ENCODE data around the gene ZKSCAN1. TPM values are rescaled to one million over a fixed set of nuclear protein-coding genes. Genes with fewer than 3 reads are reported as not detected.

The ZKSCAN1 gene
- total RNA-seq, 1 experiment from 2014 or later = 29.8 TPM

DNA sequence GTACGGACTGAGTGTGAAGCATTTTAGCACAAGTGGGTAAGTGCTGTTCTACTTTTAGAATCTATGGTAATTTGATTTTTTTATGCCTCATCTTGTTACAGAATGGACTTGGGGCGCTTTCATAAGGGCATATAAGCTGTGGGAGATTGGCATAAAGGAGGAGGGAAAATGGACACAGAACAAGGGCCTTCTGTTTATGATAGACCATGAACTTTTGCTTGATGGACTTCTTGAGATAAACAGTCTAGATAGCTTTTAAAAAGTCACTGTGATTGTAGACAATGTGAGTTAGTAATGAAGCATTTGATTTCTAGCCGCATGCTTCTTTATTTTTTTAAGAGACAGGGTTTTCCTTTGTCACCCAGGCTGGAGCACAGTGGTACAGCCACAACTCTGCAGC, 36.2 kb downstream of the ZKSCAN1 start:
- Histone ChIP-seq H4K8ac (replicated peaks; ENCODE audit: insufficient read length, low read depth, low read length) (no peak overlapping the region), H3K27ac (ENCODE audit: insufficient read length, low read depth, low read length) (no peak overlapping the region), H2BK15ac (ENCODE audit: low read depth, low read length) (no peak overlapping the region), H3K23me2 (ENCODE audit: insufficient read length, low read depth, low read length, poor library complexity, severe bottlenecking) (peaks cover 2% of the 10 kb centered on the region), H2AK5ac (ENCODE audit: insufficient read length, low read length) (no peak overlapping the region), H3K79me2 (ENCODE audit: insufficient read depth, low read length) (no peaks in the 10 kb centered on the region; the same call in 1 of the 2 replicates), H3K56ac (ENCODE audit: insufficient read length, low read depth, low read length) (no peak overlapping the region), H3K23ac (ENCODE audit: insufficient read length, low read depth, low read length) (no peak overlapping the region), H3T11ph (ENCODE audit: low read length) (no peak overlapping the region), H3K27me3 (ENCODE audit: insufficient read depth, low read length) (no peaks in the 10 kb centered on the region), H2AFZ (ENCODE audit: low read length) (no peak overlapping the region), H4K5ac (ENCODE audit: insufficient read length, low read depth, low read length) (no peak overlapping the region), H3K14ac (ENCODE audit: insufficient read depth, low read length) (no peak overlapping the region), H2BK120ac (ENCODE audit: low read depth, low read length, poor library complexity, severe bottlenecking) (no peak overlapping the region), H3K79me1 (ENCODE audit: insufficient read depth, low read depth, low read length, poor library complexity, severe bottlenecking) (peaks cover 6% of the 10 kb centered on the region), H4K20me1 (ENCODE audit: control insufficient read depth, insufficient read depth, insufficient read length) (no peaks in the 10 kb centered on the region), H4K91ac (ENCODE audit: insufficient read length, low read depth, low read length) (no peak overlapping the region), H3K9me3 (ENCODE audit: control insufficient read depth, low read depth, low read length) (no peaks in the 10 kb centered on the region), H2BK5ac (ENCODE audit: insufficient read length, low read length) (no peak overlapping the region), H2BK12ac (ENCODE audit: insufficient read length, low read depth, low read length) (no peak overlapping the region), H3K4me1 (ENCODE audit: insufficient read depth, low read length) (no peaks in the 10 kb centered on the region), H3K18ac (ENCODE audit: insufficient read length, low read depth, low read length) (no peak overlapping the region), H3K9ac (ENCODE audit: extremely low read depth, insufficient read length, low read length) (no peak overlapping the region), H3K4me2 (ENCODE audit: insufficient read depth, insufficient read length, low read length) (no peak overlapping the region), H3K4ac (ENCODE audit: low read depth, low read length) (no peak overlapping the region), H2BK20ac (ENCODE audit: low read depth, low read length, poor library complexity, severe bottlenecking) (no peak overlapping the region)
- TF ChIP-seq, protein P1, sequence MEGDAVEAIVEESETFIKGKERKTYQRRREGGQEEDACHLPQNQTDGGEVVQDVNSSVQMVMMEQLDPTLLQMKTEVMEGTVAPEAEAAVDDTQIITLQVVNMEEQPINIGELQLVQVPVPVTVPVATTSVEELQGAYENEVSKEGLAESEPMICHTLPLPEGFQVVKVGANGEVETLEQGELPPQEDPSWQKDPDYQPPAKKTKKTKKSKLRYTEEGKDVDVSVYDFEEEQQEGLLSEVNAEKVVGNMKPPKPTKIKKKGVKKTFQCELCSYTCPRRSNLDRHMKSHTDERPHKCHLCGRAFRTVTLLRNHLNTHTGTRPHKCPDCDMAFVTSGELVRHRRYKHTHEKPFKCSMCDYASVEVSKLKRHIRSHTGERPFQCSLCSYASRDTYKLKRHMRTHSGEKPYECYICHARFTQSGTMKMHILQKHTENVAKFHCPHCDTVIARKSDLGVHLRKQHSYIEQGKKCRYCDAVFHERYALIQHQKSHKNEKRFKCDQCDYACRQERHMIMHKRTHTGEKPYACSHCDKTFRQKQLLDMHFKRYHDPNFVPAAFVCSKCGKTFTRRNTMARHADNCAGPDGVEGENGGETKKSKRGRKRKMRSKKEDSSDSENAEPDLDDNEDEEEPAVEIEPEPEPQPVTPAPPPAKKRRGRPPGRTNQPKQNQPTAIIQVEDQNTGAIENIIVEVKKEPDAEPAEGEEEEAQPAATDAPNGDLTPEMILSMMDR (conservative IDR thresholded peaks at IDR 0.05) = no peak
- Mint-ChIP-seq H3K27me3 (ENCODE audit: low read depth) (no peaks in the 10 kb centered on the region; the same call in 1 of the 2 replicates), H3K4me3 (peak overlapping the region; percentile 49 to 67), H3K4me1 (peaks cover 10 to 12% of the 10 kb centered on the region in 2 experiments), H3K9me3 (peaks cover 0 to 2% of the 10 kb centered on the region in 2 experiments; a peak in 1 of 5 replicates), H3K36me3 (ENCODE audit: insufficient read depth in 1 of 3, low read depth in 3 of 3) (peaks cover 9 to 21% (median 20%) of the 10 kb centered on the region in 3 experiments), H3K27ac (no peak overlapping the region; a peak in 2 of 7 replicates)
- no peak for DNase-seq
- WGBS (ENCODE audit: extremely low coverage, insufficient read length, low lambda C conversion rate) = no CpG with 5 or more reads among the region's 3 CpGs

Data from H9 (cell line).